H1 (cell line): Measurements from ENCODE around the gene ASS1. TPM values are rescaled to one million over a fixed set of nuclear protein-coding genes. Genes with fewer than 3 reads are reported as not detected.

Experiments
- CTCF ChIA-PET: fragments of 300-600 bp; sonication (Branson Sonifier 250); formaldehyde crosslinking; loops from one replicate; lab custom pipeline; 2021; ENCODE audit not compliant: partially characterized antibody; lab: Charles Lee
- POLR2A ChIA-PET: fragments of 300-600 bp; sonication (Branson Sonifier 250); formaldehyde crosslinking; loops from one replicate; lab custom pipeline; 2021; ENCODE audit warnings: inconsistent platforms; ENCODE audit not compliant: partially characterized antibody; lab: Charles Lee
- DNase-seq, 2 experiments: peaks; one replicate each; pipeline versions ENCODE4 v3.0.0 to v3.0.0-alpha.2; 2010 to 2022; ENCODE audit warnings: low spot score in 2 of 2, low read depth in 1 of 2, mixed read lengths in 1 of 2
- FAIRE-seq: peaks from 2 replicates; lab custom pipeline; 2011; peaks lifted over from hg19 to GRCh38; lab: Jason Lieb, UNC
- H2AFZ ChIP-seq: 2 replicates; pipeline ENCODE4 v1.8.1; 2012; ENCODE audit warnings: low read length, inconsistent platforms
- H2AK5ac ChIP-seq: 2 replicates; pipeline ENCODE4 v1.6.1; 2013; ENCODE audit warnings: low read depth, low read length
- H2BK120ac ChIP-seq: replicated peaks from 2 replicates; pipeline ENCODE3; 2013; ENCODE audit warnings: low read depth, low read length, inconsistent platforms
- H2BK12ac ChIP-seq: 2 replicates; pipeline ENCODE4 v1.6.1; 2013; ENCODE audit warnings: low read depth, low read length
- H2BK15ac ChIP-seq: 2 replicates; pipeline ENCODE4 v1.6.1; 2013; ENCODE audit warnings: low read length
- H2BK20ac ChIP-seq: 2 replicates; pipeline ENCODE4 v1.6.1; 2013; ENCODE audit warnings: low read length
- H2BK5ac ChIP-seq: 2 replicates; pipeline ENCODE4 v1.6.1; 2013; ENCODE audit warnings: low read depth, low read length
- H3K14ac ChIP-seq: 2 replicates; pipeline ENCODE4 v1.6.1; 2013; ENCODE audit warnings: inconsistent platforms; ENCODE audit not compliant: insufficient read length
- H3K18ac ChIP-seq: 2 replicates; pipeline ENCODE4 v1.6.1; 2013; ENCODE audit warnings: low read length; ENCODE audit errors: extremely low read depth
- H3K23ac ChIP-seq: 2 replicates; pipeline ENCODE4 v1.6.1; 2013; ENCODE audit warnings: inconsistent platforms; ENCODE audit not compliant: insufficient read length
- H3K23me2 ChIP-seq: 2 replicates; pipeline ENCODE4 v1.6.1; 2013; ENCODE audit warnings: low read depth, low read length
- H3K27ac ChIP-seq: 2 replicates; pipeline ENCODE4 v1.6.1; 2011; ENCODE audit warnings: low read depth, low read length, inconsistent platforms
- H3K27me3 ChIP-seq, 4 experiments: replicated peaks in 1 of 4; 1 replicate in 1 of 4; 2 replicates in 3 of 4; pipeline versions ENCODE4 v1.6.1 to v1.8.1; 2011 to 2013; ENCODE audit warnings: low read length in 3 of 4, mild to moderate bottlenecking in 3 of 4, inconsistent platforms in 2 of 4, mixed read lengths in 2 of 4, moderate library complexity in 1 of 4; ENCODE audit not compliant: control insufficient read depth in 3 of 4, insufficient read depth in 3 of 4; ENCODE audit errors: extremely low read depth in 1 of 4
- H3K36me3 ChIP-seq, 4 experiments: 2 replicates each; pipeline versions ENCODE4 v1.6.1 to v1.8.1; 2011 to 2013; ENCODE audit warnings: mild to moderate bottlenecking in 4 of 4, low read length in 3 of 4, moderate library complexity in 2 of 4, control low read depth in 1 of 4, inconsistent platforms in 1 of 4; ENCODE audit not compliant: insufficient read depth in 4 of 4, control insufficient read depth in 2 of 4
- H3K4ac ChIP-seq: replicated peaks from 2 replicates; pipeline ENCODE3; 2013; ENCODE audit warnings: low read length, low read depth, mixed read lengths, inconsistent platforms; ENCODE audit not compliant: insufficient read length
- H3K4me1 ChIP-seq, 4 experiments: replicated peaks in 1 of 4; 1 replicate in 1 of 4; 2 replicates in 3 of 4; pipeline versions ENCODE4 v1.6.1 to v1.8.1; 2011 to 2013; ENCODE audit warnings: low read length in 3 of 4, inconsistent platforms in 2 of 4, mixed read lengths in 1 of 4; ENCODE audit not compliant: insufficient read depth in 4 of 4, control insufficient read depth in 3 of 4
- H3K4me2 ChIP-seq, 2 experiments: 2 replicates each; pipeline versions ENCODE4 v1.6.1 to v1.8.1; 2011 to 2013; ENCODE audit warnings: low read depth in 2 of 2, low read length in 2 of 2, control low read depth in 1 of 2, inconsistent platforms in 1 of 2, mild to moderate bottlenecking in 1 of 2; ENCODE audit not compliant: insufficient read depth in 1 of 2
- H3K4me3 ChIP-seq, 4 experiments: fragments of 200-600, 300-600 bp in 1 of 4; sonication (generic), shearing (Covaris generic), sonication (Bioruptor Twin) in 1 of 4; 2 replicates each; pipeline versions ENCODE4 v1.5.1 to v1.8.1; 2011 to 2016; ENCODE audit warnings: low read length in 4 of 4, low read depth in 3 of 4, control low read depth in 2 of 4, inconsistent platforms in 2 of 4, mild to moderate bottlenecking in 2 of 4, mixed read lengths in 1 of 4, moderate library complexity in 1 of 4; ENCODE audit not compliant: insufficient read depth in 2 of 4; ENCODE audit errors: extremely low read depth in 1 of 4
- H3K56ac ChIP-seq: replicated peaks from 2 replicates; pipeline ENCODE3; 2013; ENCODE audit warnings: low read depth, mild to moderate bottlenecking, mixed read lengths, low read length, inconsistent platforms; ENCODE audit not compliant: insufficient read length
- H3K79me1 ChIP-seq: 2 replicates; pipeline ENCODE4 v1.6.1; 2013; ENCODE audit warnings: low read depth, low read length, control low read depth
- H3K79me2 ChIP-seq, 2 experiments: 2 replicates each; pipeline versions ENCODE4 v1.6.1 to v1.8.1; 2012 to 2013; ENCODE audit warnings: low read length in 2 of 2, mild to moderate bottlenecking in 2 of 2, inconsistent platforms in 1 of 2; ENCODE audit not compliant: insufficient read depth in 2 of 2, control insufficient read depth in 1 of 2
- H3K9ac ChIP-seq, 4 experiments: replicated peaks in 1 of 4; 1 replicate in 1 of 4; 2 replicates in 3 of 4; pipeline versions ENCODE4 v1.6.1 to v1.8.1; 2011 to 2013; ENCODE audit warnings: low read depth in 3 of 4, low read length in 3 of 4, control low read depth in 2 of 4, mild to moderate bottlenecking in 2 of 4, moderate library complexity in 2 of 4, inconsistent platforms in 1 of 4; ENCODE audit errors: extremely low read depth in 1 of 4
- H3K9me3 ChIP-seq, 2 experiments: 2 replicates each; pipeline versions ENCODE4 v1.6.1 to v1.8.1; 2012 to 2013; ENCODE audit warnings: mild to moderate bottlenecking in 2 of 2, moderate library complexity in 2 of 2, control low read depth in 1 of 2, inconsistent platforms in 1 of 2, low read depth in 1 of 2, low read length in 1 of 2, mixed read lengths in 1 of 2; ENCODE audit not compliant: insufficient read depth in 2 of 2
- H4K20me1 ChIP-seq, 2 experiments: replicated peaks in 1 of 2; 2 replicates each; pipeline versions ENCODE3 to v1.8.1; 2011 to 2013; ENCODE audit warnings: inconsistent platforms in 2 of 2, low read length in 2 of 2, mild to moderate bottlenecking in 1 of 2; ENCODE audit not compliant: insufficient read depth in 2 of 2, control insufficient read depth in 1 of 2
- H4K5ac ChIP-seq: 2 replicates; pipeline ENCODE4 v1.6.1; 2013; ENCODE audit warnings: low read length, low read depth, mixed read lengths, inconsistent platforms; ENCODE audit not compliant: insufficient read length
- H4K8ac ChIP-seq: 2 replicates; pipeline ENCODE4 v1.8.0; 2013; ENCODE audit warnings: mild to moderate bottlenecking, moderate library complexity, low read length, inconsistent platforms; ENCODE audit not compliant: insufficient read depth; ENCODE audit errors: extremely low read depth
- H4K91ac ChIP-seq: replicated peaks from 2 replicates; pipeline ENCODE3; 2013; ENCODE audit warnings: low read length, mixed read lengths, inconsistent platforms; ENCODE audit not compliant: insufficient read length
- KDM4A ChIP-seq: IDR thresholded peaks from one replicate; pipeline ENCODE4 v1.7.1; 2012; ENCODE audit warnings: low read depth, mild to moderate bottlenecking, moderate library complexity, low read length, inconsistent platforms; ENCODE audit not compliant: severe bottlenecking
- RXRA ChIP-seq: IDR thresholded peaks from 2 replicates; pipeline ENCODE4 v1.6.1; 2011; ENCODE audit warnings: low read depth, mild to moderate bottlenecking, low read length, moderate library complexity; ENCODE audit not compliant: insufficient read depth
- WGBS, 2 experiments: shearing (Covaris generic) in 1 of 2; methylation state at CpG; one replicate each; pipeline versions ENCODE4 v1.1.6 to v1.1.7; 2013 to 2015; ENCODE audit warnings: low lambda C conversion rate in 2 of 2, mixed read lengths in 2 of 2, inconsistent platforms in 1 of 2, low coverage in 1 of 2, missing lambda C conversion rate in 1 of 2; ENCODE audit not compliant: insufficient replicate concordance in 2 of 2, insufficient coverage in 1 of 2, insufficient read length in 1 of 2; ENCODE audit errors: extremely low coverage in 1 of 2, missing lambda C conversion rate in 1 of 2; 5-methylcytosine and 5-hydroxymethylcytosine counted together
- polyA plus RNA-seq, 7 experiments: library from polyadenylated mRNA; depleted of rRNA in 3 of 7; stranded (reverse) in 5 of 7; unstranded in 2 of 7; fragments of >200 nt in 5 of 7; fragments of 200-250 nt in 2 of 7; gene quantifications; 1 replicate in 5 of 7; 2 replicates in 1 of 7; 4 replicates in 1 of 7; pipeline versions ENCODE4 v1.2.1 to v1.2.3, GENCODE V29; 2011 to 2013; ENCODE audit warnings: missing spikeins in 2 of 7, mixed read lengths in 2 of 7
- total RNA-seq: library from RNA; stranded (reverse); fragmentation: NEBNext Ultra II Directional; extraction: Animal tissue kit (Norgen Biotek cat#: 25700); gene quantifications from 2 replicates; pipeline ENCODE4 v1.2.1, GENCODE V29; 2021
- TF ChIP-seq, protein P1 (sequence below): IDR thresholded peaks from 2 replicates; pipeline ENCODE4 v1.6.1; 2012; ENCODE audit warnings: low read length, inconsistent platforms

The ASS1 gene
- total and polyA plus RNA-seq, 2 of the 8 experiments (the other 6 are each of a cell fraction or from before 2014, with no cell fraction given), result 108 to 296 TPM

DNA sequence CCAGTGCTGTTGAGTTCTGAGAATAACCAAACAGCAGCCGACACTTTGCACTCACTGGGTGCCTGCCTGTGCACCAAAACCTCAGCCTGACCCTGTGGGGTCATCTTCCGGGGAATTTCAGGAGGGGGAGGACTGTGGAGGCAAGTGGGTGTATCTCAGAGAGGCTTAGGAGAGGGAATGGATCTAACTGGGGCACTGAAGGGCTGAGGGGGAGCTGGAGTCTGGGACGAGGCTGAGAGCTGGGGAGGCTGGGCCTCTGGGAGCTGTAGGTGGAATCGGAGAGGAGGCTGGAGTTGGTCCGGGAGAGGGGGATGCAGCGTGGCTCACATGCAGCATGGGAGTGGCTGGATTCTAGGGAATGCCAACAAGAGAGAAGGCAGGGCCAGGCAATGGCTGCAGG, 14.9 kb upstream of the ASS1 start:
- no peak for FAIRE-seq
- Histone ChIP-seq H3K4ac (no peak overlapping the region), H3K27ac (no peak overlapping the region), H2AFZ (no peak overlapping the region), H3K23me2 (peaks cover 8% of the 10 kb centered on the region), H3K56ac (no peak overlapping the region), H3K4me3 (no peak overlapping the region), H3K18ac (no peak overlapping the region), H3K79me1 (no peaks in the 10 kb centered on the region), H3K9ac (no peak overlapping the region), H3K4me1 (peaks cover 0 to 22% (median 11%) of the 10 kb centered on the region in 4 experiments; a peak in 6 of 7 replicates), H4K5ac (no peak overlapping the region), H3K9me3 (no peaks in the 10 kb centered on the region), H3K14ac (no peak overlapping the region), H2BK12ac (0 out of 2 replicates have a peak overlapping the region, but pooled peaks have one; percentile 23), H3K27me3 (peaks cover 1 to 27% (median 20%) of the 10 kb centered on the region in 4 experiments; a peak in 6 of 7 replicates), H4K91ac (no peak overlapping the region), H3K79me2 (no peaks in the 10 kb centered on the region), H2BK5ac (no peak overlapping the region; the same call in 1 of the 2 replicates), H2BK120ac (no peak overlapping the region), H3K36me3 (no peaks in the 10 kb centered on the region), H3K4me2 (no peak overlapping the region), H2AK5ac (no peak overlapping the region; the same call in 1 of the 2 replicates), H2BK15ac (no peak overlapping the region), H4K8ac (no peak overlapping the region), H2BK20ac (no peak overlapping the region), H3K23ac (no peak overlapping the region), H4K20me1 (no peaks in the 10 kb centered on the region)
- TF ChIP-seq RXRA, result no peak
- no peak for TF ChIP-seq KDM4A
- TF ChIP-seq, protein P1, sequence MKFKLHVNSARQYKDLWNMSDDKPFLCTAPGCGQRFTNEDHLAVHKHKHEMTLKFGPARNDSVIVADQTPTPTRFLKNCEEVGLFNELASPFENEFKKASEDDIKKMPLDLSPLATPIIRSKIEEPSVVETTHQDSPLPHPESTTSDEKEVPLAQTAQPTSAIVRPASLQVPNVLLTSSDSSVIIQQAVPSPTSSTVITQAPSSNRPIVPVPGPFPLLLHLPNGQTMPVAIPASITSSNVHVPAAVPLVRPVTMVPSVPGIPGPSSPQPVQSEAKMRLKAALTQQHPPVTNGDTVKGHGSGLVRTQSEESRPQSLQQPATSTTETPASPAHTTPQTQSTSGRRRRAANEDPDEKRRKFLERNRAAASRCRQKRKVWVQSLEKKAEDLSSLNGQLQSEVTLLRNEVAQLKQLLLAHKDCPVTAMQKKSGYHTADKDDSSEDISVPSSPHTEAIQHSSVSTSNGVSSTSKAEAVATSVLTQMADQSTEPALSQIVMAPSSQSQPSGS, result no peak
- ChIA-PET POLR2A (interaction anchor here (1.4 kb wide), 1 partner anchor 19 kb away, joined by 6 read pairs; no protein-coding TSS in a partner anchor), CTCF (interaction anchor here (0.6 to 2.4 kb wide), 4 partner anchors 9 to 28 kb away, joined by 3 to 10 read pairs (median 4); no protein-coding TSS in a partner anchor)
- WGBS, 2 experiments, result 83% methylated on average over 6 of the region's 6 CpGs; no CpG with 5 or more reads in 1 of the 2 experiments
- DNase-seq, result no peak
